HFF-Myc (cell line): Measurements from ENCODE around the gene ZNF620.

ENCODE experiments used
- DNase-seq: peaks from one replicate; pipeline ENCODE4 v3.0.0-alpha.2; 2011; ENCODE audit warnings: low read depth; ENCODE audit errors: extremely low read depth
- H3K4me3 ChIP-seq: replicated peaks from 2 replicates; pipeline ENCODE4 v1.5.1; 2011; ENCODE audit warnings: low read depth, mild to moderate bottlenecking, control low read depth, low read length
- TF ChIP-seq, protein P1 (sequence below): IDR thresholded peaks from 2 replicates; pipeline ENCODE4 v1.5.1; 2012; ENCODE audit warnings: mild to moderate bottlenecking, low read depth, low read length, control low read depth; ENCODE audit errors: missing control alignments

Gene ZNF620

GRCh38 chr3:40463579-40463978 lies 42.3 kb upstream of the ZNF620 start:
- no peak for DNase-seq
- H3K4me3 ChIP-seq = no peak overlapping the region
- TF ChIP-seq, protein P1, sequence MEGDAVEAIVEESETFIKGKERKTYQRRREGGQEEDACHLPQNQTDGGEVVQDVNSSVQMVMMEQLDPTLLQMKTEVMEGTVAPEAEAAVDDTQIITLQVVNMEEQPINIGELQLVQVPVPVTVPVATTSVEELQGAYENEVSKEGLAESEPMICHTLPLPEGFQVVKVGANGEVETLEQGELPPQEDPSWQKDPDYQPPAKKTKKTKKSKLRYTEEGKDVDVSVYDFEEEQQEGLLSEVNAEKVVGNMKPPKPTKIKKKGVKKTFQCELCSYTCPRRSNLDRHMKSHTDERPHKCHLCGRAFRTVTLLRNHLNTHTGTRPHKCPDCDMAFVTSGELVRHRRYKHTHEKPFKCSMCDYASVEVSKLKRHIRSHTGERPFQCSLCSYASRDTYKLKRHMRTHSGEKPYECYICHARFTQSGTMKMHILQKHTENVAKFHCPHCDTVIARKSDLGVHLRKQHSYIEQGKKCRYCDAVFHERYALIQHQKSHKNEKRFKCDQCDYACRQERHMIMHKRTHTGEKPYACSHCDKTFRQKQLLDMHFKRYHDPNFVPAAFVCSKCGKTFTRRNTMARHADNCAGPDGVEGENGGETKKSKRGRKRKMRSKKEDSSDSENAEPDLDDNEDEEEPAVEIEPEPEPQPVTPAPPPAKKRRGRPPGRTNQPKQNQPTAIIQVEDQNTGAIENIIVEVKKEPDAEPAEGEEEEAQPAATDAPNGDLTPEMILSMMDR = no peak

GRCh38 chr3:40464339-40465110 lies 41.3 kb upstream of the ZNF620 start:
- H3K4me3 ChIP-seq = no peak overlapping the region
- no peak for DNase-seq
- TF ChIP-seq, protein P1 = no peak

DNA sequence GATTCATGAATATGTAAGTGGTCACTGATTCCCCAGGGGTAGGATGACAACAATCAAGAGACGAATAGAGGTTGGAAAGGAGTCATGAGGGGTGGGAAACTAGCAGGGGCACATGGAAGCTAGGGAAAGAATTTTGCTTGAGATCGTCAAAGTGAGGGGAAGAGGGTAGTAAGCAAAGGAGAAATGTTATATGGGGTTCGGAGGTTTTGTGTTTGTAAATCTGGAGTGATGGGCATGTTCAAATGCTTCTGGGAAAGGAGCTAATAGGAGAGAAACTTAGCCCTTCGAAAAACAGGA lies 40.8 kb upstream of the ZNF620 start:
- TF ChIP-seq, protein P1 = no peak
- no peak overlapping the region for H3K4me3 ChIP-seq
- DNase-seq = no peak

- TF ChIP-seq, protein P1 = no peak
- no peak overlapping the region for H3K4me3 ChIP-seq
- no peak for DNase-seq
Measured at GRCh38 chr3:40465456-40465855, 40.4 kb upstream of the ZNF620 start.

GRCh38 chr3:40468018-40468417 lies 37.8 kb upstream of the ZNF620 start:
- H3K4me3 ChIP-seq = no peak overlapping the region
- DNase-seq = no peak
- TF ChIP-seq, protein P1 = no peak

GRCh38 chr3:40470701-40471100 lies 35.1 kb upstream of the ZNF620 start:
- no peak overlapping the region for H3K4me3 ChIP-seq
- TF ChIP-seq, protein P1 = no peak
- DNase-seq = no peak
